ENCODE results near the gene ZNF385C.

ZNF385C gene

GRCh38 chr17:42125565-42125964, 27.3 kb upstream of the ZNF385C start:
- DNase-seq (ENCODE audit: low spot score), result no peak

GRCh38 chr17:42124256-42124655, 26.0 kb upstream of the ZNF385C start:
- no peak for DNase-seq (ENCODE audit: low spot score)

GRCh38 chr17:42122371-42123303, 24.4 kb upstream of the ZNF385C start, which contains the start of gene HSPB9:
HSPB9 (plus strand) TSS chr17:42122804; CDS start chr17:42122851, 47 bp downstream.
- no peak for DNase-seq (ENCODE audit: low spot score)

- peak; percentile 85 for DNase-seq (ENCODE audit: low spot score)
Observed at GRCh38 chr17:42120770-42121769, 22.8 kb upstream of the ZNF385C start, which contains the start of gene KAT2A. KAT2A (minus strand) TSS chr17:42121367; CDS start chr17:42121304, 63 bp downstream.

GRCh38 chr17:42120161-42120769, 22.0 kb upstream of the ZNF385C start:
- no peak for DNase-seq (ENCODE audit: low spot score)

GRCh38 chr17:42119301-42119700, 21.0 kb upstream of the ZNF385C start:
- no peak for DNase-seq (ENCODE audit: low spot score)

- no peak for DNase-seq (ENCODE audit: low spot score)
Observed at GRCh38 chr17:42118545-42118944, 20.3 kb upstream of the ZNF385C start.

- no peak for DNase-seq (ENCODE audit: low spot score)
Observed at GRCh38 chr17:42118126-42118510, 19.8 kb upstream of the ZNF385C start.

- DNase-seq (ENCODE audit: low spot score), result no peak
Observed at GRCh38 chr17:42117397-42118125, 19.3 kb upstream of the ZNF385C start.

GRCh38 chr17:42116705-42117396, 18.6 kb upstream of the ZNF385C start:
- DNase-seq (ENCODE audit: low spot score), result peak; percentile 83

- DNase-seq (ENCODE audit: low spot score), result no peak
Observed at GRCh38 chr17:42114118-42114517, 15.8 kb upstream of the ZNF385C start.

GRCh38 chr17:42113293-42114069, 15.2 kb upstream of the ZNF385C start:
- no peak for DNase-seq (ENCODE audit: low spot score)

- peak; percentile 75 for DNase-seq (ENCODE audit: low spot score)
Observed at GRCh38 chr17:42112552-42113176, 14.4 kb upstream of the ZNF385C start, which contains the start of gene DHX58. DHX58 (minus strand) TSS chr17:42112714; CDS start chr17:42111892, 822 bp downstream.

GRCh38 chr17:42111871-42112551, 13.7 kb upstream of the ZNF385C start:
- DNase-seq (ENCODE audit: low spot score), result peak; percentile 29

- no peak for DNase-seq (ENCODE audit: low spot score)
Observed at GRCh38 chr17:42111265-42111636, 13.0 kb upstream of the ZNF385C start.

- DNase-seq (ENCODE audit: low spot score), result no peak
Observed at GRCh38 chr17:42110301-42111264, 12.3 kb upstream of the ZNF385C start.

GRCh38 chr17:42109086-42109485, 10.8 kb upstream of the ZNF385C start:
- no peak for DNase-seq (ENCODE audit: low spot score)
